PC-3 (cell line): ENCODE measurements around the gene AUTS2.

Experiments used
- EZH2phosphoT487 ChIP-seq: fragments of 300-600 bp; sonication (generic); IDR thresholded peaks from 2 replicates; pipeline ENCODE4 v1.6.1; 2018; ENCODE audit warnings: mild to moderate bottlenecking, antibody characterized with exemption, low read length, borderline replicate concordance
- TF ChIP-seq, protein P1 (sequence below): fragments of 300-600 bp; sonication (generic); conservative IDR thresholded peaks from 2 replicates; pipeline ENCODE4 v1.5.1; 2017; ENCODE audit warnings: antibody characterized with exemption, low read depth, mild to moderate bottlenecking, low read length

DNA sequence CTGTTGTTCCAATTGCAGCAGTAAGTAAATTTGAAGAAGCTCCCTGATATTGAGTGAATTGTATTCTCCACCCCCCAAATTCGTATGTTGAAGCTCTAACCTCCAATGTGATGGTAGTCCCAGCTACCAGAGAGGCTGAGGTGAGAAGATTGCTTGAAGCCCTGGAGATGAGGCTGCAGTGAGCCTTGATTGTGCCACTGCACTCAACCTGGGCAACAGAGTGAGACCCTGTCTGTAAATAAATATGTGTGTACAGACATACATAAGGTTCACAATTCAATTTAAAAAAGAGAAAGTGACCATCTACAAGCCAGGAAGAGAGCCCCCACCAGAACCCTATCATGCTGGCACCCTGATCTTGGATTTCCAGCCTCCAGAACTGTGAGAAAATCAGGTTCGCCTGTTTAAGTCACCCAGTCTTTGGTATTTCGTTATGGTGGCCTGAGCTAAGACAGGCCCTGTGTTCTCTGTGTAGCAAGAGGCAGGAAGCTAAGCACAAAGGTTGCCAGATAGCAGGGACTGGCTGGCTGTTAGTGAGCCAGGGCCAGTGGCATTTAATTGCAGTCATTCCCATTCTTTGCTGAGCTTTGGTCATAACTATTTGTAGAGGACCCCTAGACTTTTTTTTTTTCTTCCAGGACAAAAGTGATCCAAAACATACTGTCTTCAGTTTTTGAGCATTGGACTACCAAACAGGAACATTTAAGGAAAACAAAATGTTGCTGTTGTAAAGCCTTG is 45.6 kb downstream of the AUTS2 start:
- TF ChIP-seq, protein P1, sequence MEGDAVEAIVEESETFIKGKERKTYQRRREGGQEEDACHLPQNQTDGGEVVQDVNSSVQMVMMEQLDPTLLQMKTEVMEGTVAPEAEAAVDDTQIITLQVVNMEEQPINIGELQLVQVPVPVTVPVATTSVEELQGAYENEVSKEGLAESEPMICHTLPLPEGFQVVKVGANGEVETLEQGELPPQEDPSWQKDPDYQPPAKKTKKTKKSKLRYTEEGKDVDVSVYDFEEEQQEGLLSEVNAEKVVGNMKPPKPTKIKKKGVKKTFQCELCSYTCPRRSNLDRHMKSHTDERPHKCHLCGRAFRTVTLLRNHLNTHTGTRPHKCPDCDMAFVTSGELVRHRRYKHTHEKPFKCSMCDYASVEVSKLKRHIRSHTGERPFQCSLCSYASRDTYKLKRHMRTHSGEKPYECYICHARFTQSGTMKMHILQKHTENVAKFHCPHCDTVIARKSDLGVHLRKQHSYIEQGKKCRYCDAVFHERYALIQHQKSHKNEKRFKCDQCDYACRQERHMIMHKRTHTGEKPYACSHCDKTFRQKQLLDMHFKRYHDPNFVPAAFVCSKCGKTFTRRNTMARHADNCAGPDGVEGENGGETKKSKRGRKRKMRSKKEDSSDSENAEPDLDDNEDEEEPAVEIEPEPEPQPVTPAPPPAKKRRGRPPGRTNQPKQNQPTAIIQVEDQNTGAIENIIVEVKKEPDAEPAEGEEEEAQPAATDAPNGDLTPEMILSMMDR, result no peak
- no peak for TF ChIP-seq EZH2phosphoT487
